Muscle layer of colon (tissue), 2 donors: ENCODE measurements around the gene GRXCR1.

Experiments used
- H3K27ac ChIP-seq: one replicate; pipeline ENCODE4 v1.7.0; 2013; ENCODE audit warnings: low read depth, mild to moderate bottlenecking, low read length, moderate library complexity
- H3K27me3 ChIP-seq, 2 donors: one replicate each; pipeline ENCODE4 v1.7.0; 2013; ENCODE audit warnings: low read length in 2 of 2, mild to moderate bottlenecking in 2 of 2; ENCODE audit not compliant: insufficient read depth in 2 of 2, control insufficient read depth in 1 of 2
- H3K36me3 ChIP-seq: one replicate; pipeline ENCODE4 v1.7.0; 2013; ENCODE audit warnings: mild to moderate bottlenecking, low read length; ENCODE audit not compliant: insufficient read depth
- H3K4me1 ChIP-seq: one replicate; pipeline ENCODE4 v1.7.0; 2013; ENCODE audit warnings: mild to moderate bottlenecking, low read length; ENCODE audit not compliant: insufficient read depth
- H3K4me3 ChIP-seq, 2 donors: one replicate each; pipeline ENCODE4 v1.7.0; 2013; ENCODE audit warnings: low read length in 2 of 2, low read depth in 1 of 2, mild to moderate bottlenecking in 1 of 2, moderate library complexity in 1 of 2
- H3K9ac ChIP-seq: one replicate; pipeline ENCODE4 v1.7.0; 2013; ENCODE audit warnings: low read length
- H3K9me3 ChIP-seq: one replicate; pipeline ENCODE4 v1.7.0; 2013; ENCODE audit warnings: mild to moderate bottlenecking, low read length
- donor health status: abdominal sarcoma.
- donor health status: Adenocarcinoma of cecum.

Gene GRXCR1

DNA sequence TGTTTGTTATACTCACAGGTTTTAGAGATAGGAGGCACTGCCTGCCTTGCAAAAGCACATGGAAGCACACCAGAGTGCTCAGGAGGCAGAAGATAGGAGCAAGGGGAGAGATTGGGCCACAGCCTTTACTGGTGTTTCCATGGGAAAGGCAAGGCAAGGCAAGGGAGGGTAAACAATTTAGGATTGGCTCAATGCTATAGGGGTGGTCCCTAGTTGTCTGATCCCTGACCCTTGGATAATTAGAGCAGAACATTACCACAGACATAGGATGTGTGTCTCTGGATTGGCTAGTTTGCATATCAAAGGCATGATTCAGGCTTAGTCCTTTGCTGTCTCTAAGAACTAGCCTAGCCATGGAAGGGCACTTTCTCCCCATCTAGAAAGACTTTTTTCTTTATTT lies 36.1 kb downstream of the GRXCR1 start:
- H3K27me3 ChIP-seq, result no peaks in the 10 kb centered on the region
- no peak overlapping the region for H3K9ac ChIP-seq
- H3K9me3 ChIP-seq, result no peaks in the 10 kb centered on the region

DNA sequence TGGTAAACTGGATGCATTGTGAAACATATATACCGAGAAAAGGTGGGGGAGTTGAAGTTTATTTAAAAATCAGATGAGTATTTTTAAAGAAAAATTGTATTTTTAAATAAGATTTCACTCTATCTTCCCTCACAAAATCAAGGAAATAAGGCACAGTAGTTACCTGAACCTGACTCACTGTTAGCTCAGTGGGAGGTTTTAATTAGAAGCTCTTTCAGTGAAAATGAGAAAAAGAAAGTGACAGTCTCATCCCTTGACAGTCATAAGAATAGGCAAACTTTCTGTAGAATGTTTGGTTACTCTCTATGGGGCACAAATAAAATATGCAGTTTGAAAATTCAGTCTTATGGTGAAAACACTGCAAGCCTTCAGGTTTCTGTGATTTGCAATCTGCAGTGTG lies 49.7 kb downstream of the GRXCR1 start:
- no peaks in the 10 kb centered on the region for H3K9me3 ChIP-seq
- no peaks in the 10 kb centered on the region for H3K36me3 ChIP-seq
- no peaks in the 10 kb centered on the region for H3K27me3 ChIP-seq
- H3K9ac ChIP-seq, result no peak overlapping the region
- H3K27ac ChIP-seq, result no peak overlapping the region
- no peak overlapping the region for H3K4me3 ChIP-seq
- H3K4me1 ChIP-seq, result peaks cover 4% of the 10 kb centered on the region

More for the DNA sequence above, 36.1 kb downstream of the GRXCR1 start:
- Histone ChIP-seq H3K36me3 (no peaks in the 10 kb centered on the region), H3K4me3 (no peak overlapping the region), H3K4me1 (no peaks in the 10 kb centered on the region), H3K27ac (no peak overlapping the region)

DNA sequence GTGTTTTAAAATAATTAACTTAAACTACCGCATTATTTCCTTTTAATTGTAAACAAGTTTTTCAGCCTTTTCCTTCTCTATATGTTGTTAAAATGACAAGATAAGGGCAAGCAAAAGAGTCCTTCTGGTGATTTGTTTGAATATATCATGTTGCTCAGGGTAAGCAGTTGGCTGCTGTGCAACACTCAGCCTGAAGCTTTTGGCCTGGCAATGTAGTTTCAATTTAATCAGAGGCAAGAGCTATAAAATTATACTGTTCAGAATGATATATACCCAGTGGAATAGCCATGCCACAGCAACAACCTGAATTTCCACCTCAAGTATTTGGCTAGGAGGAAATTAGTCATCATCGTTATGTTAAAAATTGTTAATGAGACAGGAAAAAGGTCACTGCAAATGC lies 53.4 kb downstream of the GRXCR1 start:
- H3K4me1 ChIP-seq, result peaks cover 4% of the 10 kb centered on the region
- H3K36me3 ChIP-seq, result no peaks in the 10 kb centered on the region
- H3K9ac ChIP-seq, result no peak overlapping the region
- no peaks in the 10 kb centered on the region for H3K9me3 ChIP-seq
- H3K4me3 ChIP-seq, result no peak overlapping the region
- H3K27ac ChIP-seq, result no peak overlapping the region
- no peaks in the 10 kb centered on the region for H3K27me3 ChIP-seq

DNA sequence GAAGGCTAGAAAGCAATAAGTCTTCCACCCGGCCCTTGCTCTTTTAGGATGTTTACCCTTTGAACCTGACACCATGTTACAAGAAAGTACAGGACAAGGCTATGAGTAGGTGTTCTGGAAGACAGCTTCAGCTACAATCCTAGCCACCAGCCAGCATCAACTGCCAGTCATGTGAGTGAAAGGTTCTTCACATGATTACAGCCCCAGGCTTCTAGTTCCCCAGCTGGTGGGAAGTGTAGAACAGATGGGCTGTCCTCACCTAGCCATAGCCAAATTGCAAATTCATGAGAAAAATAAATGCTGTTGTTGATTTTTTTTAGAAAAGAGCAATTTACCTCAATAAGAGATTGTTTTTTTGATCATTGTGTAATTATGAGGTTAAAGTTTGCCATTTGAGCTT lies 60.8 kb downstream of the GRXCR1 start:
- H3K27ac ChIP-seq, result no peak overlapping the region
- H3K4me1 ChIP-seq, result peaks cover 18% of the 10 kb centered on the region
- no peaks in the 10 kb centered on the region for H3K9me3 ChIP-seq
- H3K4me3 ChIP-seq, result no peak overlapping the region
- H3K27me3 ChIP-seq, result no peaks in the 10 kb centered on the region
- H3K9ac ChIP-seq, result no peak overlapping the region
- H3K36me3 ChIP-seq, result no peaks in the 10 kb centered on the region

DNA sequence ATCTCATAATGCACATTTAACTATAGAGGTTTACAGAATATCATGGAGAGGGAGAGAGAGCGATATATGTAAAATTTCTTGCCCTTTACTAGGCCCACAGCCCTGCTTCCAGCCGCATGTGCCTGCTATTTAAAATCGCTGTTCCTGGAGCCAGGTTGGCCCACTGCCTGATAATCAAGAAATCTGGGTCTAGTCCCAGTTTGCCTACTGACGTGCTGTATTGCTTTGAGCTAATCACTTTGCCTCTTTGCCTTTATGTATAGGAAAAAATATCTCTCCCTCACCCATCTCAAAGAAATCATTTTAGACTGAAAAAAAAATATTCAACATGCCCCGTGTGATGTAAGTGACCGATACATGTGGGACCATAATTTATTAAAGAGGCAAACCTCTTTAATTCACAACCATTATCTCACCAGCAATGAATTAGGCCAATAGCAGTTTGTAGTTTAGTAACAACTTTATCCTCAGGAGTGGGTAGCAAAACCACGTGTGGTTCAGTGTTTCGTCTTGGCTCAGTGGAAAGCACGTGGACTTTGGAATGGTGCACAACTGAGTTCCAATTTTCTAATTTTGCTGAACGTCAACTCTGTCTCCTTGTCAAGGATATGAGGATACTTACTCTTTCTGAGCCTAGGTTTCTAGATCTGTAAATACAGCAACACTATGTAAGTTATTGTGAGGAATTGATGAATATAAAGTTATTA lies 62.6 kb downstream of the GRXCR1 start:
- Histone ChIP-seq H3K9me3 (no peaks in the 10 kb centered on the region), H3K27me3 (no peaks in the 10 kb centered on the region), H3K27ac (peak overlapping the region; percentile 24)

DNA sequence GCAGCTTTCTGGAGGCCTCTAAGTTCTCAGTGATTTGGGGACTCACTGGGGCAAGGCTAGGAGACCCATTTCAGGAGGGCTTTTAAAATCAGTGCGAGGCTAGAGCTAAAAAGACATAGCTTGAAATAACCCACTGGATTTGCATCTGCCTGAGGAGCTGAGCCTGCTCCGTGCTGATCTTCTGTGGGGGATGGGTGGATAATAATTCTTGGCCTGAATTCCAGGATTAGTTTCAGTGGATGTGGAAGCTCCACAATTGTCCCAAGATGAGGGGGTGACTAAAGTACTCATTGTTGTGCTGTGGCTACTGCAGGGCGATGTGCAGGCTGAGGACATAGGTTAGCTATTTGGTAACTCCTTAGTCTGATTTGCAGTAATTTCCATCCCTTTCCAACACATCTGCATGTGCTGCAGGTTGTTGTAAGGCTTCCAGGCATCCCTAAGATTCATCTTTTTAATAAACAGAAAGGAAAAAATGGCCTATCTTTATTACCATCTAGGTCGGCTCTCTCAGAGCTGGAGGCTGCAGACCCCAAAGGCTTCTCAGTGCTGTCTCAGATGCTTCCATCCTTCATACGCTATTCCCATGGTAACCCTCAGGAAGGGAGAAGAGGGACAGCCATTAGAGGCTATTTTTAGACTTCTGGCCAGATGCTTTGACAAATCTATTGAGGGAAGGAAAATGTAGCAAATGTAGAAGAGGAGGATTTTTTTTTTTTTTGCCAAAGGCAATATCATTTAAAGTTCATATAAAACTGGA lies 63.4 kb downstream of the GRXCR1 start:
- Histone ChIP-seq H3K9me3 (no peaks in the 10 kb centered on the region), H3K4me3 (no peak overlapping the region), H3K4me1 (peaks cover 18% of the 10 kb centered on the region), H3K27me3 (no peaks in the 10 kb centered on the region), H3K9ac (no peak overlapping the region), H3K27ac (peak overlapping the region; percentile 10), H3K36me3 (no peaks in the 10 kb centered on the region)

More for the DNA sequence above, 62.6 kb downstream of the GRXCR1 start:
- Histone ChIP-seq H3K4me1 (peaks cover 18% of the 10 kb centered on the region), H3K4me3 (no peak overlapping the region), H3K9ac (no peak overlapping the region), H3K36me3 (no peaks in the 10 kb centered on the region)

DNA sequence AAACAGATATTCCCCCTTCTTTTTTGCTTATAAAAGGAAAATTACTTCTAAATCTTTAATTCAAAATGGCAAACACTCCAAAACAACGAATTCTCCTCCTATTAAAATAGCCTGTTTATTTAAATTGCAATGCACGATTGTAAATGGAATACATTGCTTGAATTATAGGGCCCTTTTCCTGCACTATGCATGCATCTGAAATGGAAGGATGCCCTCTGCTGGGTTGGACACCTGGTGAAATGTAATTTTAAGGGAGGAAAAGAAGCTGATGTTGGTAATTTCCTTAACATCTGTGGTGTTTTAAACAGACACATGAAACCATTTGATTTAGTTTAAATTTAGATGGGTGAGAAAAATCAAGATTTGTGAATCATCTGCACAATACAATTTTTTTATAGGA lies 72.8 kb downstream of the GRXCR1 start:
- Histone ChIP-seq H3K9ac (no peak overlapping the region), H3K4me3 (no peak overlapping the region), H3K27me3 (no peaks in the 10 kb centered on the region), H3K36me3 (no peaks in the 10 kb centered on the region), H3K9me3 (no peaks in the 10 kb centered on the region), H3K4me1 (no peaks in the 10 kb centered on the region), H3K27ac (no peak overlapping the region)

DNA sequence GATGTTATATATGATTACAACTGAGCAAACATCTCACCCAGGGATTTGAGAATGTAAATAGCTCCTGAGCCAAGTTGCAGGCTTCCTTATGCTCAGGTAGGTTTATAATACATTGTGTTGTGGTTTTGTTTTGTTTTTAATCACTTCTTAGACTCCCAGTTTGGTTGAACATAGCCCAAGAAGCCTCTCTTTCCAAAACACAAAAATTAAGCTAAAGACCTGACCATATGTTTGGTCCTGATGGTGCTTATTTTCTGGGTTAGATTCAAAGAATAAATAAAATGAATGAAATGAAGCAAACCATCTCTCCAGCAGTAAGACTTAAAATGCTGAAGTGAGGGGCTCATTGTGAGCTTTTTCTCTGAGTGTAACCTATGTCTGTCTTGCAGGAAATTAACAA lies 93.5 kb downstream of the GRXCR1 start:
- Histone ChIP-seq H3K4me1 (no peaks in the 10 kb centered on the region), H3K27ac (no peak overlapping the region), H3K36me3 (no peaks in the 10 kb centered on the region), H3K9me3 (no peaks in the 10 kb centered on the region), H3K27me3 (no peaks in the 10 kb centered on the region), H3K9ac (no peak overlapping the region), H3K4me3 (no peak overlapping the region)

DNA sequence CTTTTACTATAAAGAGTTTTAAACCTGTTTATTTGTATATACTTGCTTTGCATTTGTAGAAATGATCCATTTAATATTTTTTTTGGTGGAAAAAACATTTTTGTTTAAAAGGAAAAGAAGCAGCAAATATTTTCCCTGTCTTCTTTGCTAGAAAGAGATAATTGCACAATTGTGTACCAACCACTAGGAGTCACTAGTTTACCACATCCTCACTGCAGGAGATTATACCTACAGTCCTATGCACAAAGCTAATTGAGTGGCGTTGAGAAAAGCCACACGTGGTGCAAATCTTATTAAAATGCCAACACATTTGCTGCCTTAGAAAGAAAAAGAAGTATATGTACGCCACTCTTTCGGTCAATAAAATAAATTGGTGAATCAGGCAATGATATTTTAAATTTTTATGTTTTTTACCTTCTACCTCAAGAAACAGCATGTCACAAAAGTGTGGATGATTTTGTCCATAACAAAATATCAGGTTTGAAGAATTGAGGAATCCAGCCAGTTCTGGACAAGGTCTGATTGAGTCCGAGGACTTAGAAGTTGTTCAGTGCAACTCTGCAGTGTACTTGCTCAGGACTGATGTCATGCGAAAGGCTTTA lies 102.9 kb downstream of the GRXCR1 start:
- H3K36me3 ChIP-seq, result no peaks in the 10 kb centered on the region

DNA sequence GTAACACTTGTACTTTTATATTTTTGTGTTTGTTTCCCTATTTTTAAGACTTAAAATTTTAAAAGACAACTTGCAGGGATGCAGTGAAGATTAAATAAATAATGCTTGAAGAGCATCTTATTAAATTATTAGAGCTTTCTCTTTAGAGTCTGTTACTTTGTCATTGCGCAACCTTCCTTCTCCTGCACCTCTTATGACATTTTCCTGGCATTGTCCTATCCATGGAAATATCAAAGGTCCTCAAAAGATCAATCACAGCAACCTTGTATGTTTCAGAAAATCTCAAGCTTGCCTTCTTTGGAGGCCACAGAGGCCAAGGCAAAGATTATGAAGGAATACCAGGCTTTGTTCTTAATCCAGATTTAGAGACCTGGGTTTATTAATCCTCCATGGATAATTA lies 116.3 kb downstream of the GRXCR1 start:
- Histone ChIP-seq H3K9me3 (no peaks in the 10 kb centered on the region), H3K27ac (no peak overlapping the region), H3K36me3 (no peaks in the 10 kb centered on the region), H3K27me3 (no peaks in the 10 kb centered on the region), H3K9ac (no peak overlapping the region), H3K4me3 (no peak overlapping the region), H3K4me1 (no peaks in the 10 kb centered on the region)

More for the DNA sequence above, 102.9 kb downstream of the GRXCR1 start:
- Histone ChIP-seq H3K9me3 (no peaks in the 10 kb centered on the region), H3K4me1 (no peaks in the 10 kb centered on the region), H3K9ac (no peak overlapping the region), H3K27ac (no peak overlapping the region), H3K4me3 (no peak overlapping the region), H3K27me3 (no peaks in the 10 kb centered on the region)

DNA sequence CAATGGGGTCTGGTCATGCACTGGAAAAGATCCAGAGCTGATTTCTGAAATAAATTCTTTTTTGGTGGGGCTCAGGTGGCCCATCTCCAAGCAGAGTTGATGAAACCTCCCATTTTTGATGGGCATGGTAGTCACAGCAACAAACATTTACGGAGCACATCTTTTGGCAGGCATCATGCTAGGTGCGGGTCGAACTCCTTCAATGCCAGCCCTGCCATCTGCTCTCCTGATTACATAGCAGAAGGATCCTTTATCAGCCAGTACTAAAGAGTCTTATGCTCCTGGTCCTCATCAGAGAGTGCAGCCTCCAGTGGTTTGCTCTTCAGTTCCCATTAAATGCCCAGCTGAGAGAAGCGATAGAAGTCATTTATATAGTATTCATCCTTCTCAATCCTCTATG lies 121.7 kb downstream of the GRXCR1 start:
- no peaks in the 10 kb centered on the region for H3K27me3 ChIP-seq
- no peaks in the 10 kb centered on the region for H3K36me3 ChIP-seq
- no peak overlapping the region for H3K9ac ChIP-seq
- no peaks in the 10 kb centered on the region for H3K9me3 ChIP-seq
- no peak overlapping the region for H3K27ac ChIP-seq
- H3K4me1 ChIP-seq, result no peaks in the 10 kb centered on the region
- no peak overlapping the region for H3K4me3 ChIP-seq
